GM19372 (cell line): ENCODE measurements around the gene TMEM53.
"Not testable (repeated sequence)": the region's sequence is repeated elsewhere in the genome, so short reads cannot be mapped to it uniquely, and the experiment has no call there.

Experiments
- ATAC-seq: cut with Tn5 transposase; IDR thresholded peaks from one replicate; pipeline ENCODE4 v1.9.1; 2021; ENCODE audit warnings: mild to moderate bottlenecking, low read depth, moderate library complexity; ENCODE audit not compliant: unreplicated experiment

Gene TMEM53

DNA sequence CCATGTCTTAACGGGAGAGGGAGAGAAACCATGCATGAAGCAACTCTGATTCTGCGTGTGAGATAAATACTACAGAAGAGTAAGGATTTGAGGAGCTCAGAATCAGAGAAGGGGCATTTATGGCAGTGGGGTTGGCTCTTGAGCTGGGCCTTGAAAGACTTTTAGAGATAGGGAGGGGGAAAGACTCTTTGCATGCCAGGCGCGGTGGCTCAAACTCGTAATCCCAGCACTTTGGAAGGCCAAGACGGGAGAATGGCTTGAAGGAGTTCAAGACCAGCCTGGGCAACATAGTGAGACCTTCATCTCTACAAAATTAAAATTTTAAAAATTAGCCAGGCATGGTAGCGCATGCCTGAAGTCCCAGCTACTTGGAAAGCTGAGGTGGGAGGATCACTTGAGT is 905 bp upstream of the TMEM53 start:
- no peak for ATAC-seq

GRCh38 chr1:44673675-44674112 is 587 bp downstream of the TMEM53 start:
- no peak for ATAC-seq

GRCh38 chr1:44672961-44673674 is 1.2 kb downstream of the TMEM53 start:
- no peak for ATAC-seq

GRCh38 chr1:44672254-44672955 is 1.9 kb downstream of the TMEM53 start:
- ATAC-seq, result no peak

- no peak for ATAC-seq
These were observed 3.3 kb downstream of the TMEM53 start for GRCh38 chr1:44670751-44671640.

- not testable (repeated sequence) for ATAC-seq
These were observed 7.6 kb downstream of the TMEM53 start for GRCh38 chr1:44666719-44667118.

DNA sequence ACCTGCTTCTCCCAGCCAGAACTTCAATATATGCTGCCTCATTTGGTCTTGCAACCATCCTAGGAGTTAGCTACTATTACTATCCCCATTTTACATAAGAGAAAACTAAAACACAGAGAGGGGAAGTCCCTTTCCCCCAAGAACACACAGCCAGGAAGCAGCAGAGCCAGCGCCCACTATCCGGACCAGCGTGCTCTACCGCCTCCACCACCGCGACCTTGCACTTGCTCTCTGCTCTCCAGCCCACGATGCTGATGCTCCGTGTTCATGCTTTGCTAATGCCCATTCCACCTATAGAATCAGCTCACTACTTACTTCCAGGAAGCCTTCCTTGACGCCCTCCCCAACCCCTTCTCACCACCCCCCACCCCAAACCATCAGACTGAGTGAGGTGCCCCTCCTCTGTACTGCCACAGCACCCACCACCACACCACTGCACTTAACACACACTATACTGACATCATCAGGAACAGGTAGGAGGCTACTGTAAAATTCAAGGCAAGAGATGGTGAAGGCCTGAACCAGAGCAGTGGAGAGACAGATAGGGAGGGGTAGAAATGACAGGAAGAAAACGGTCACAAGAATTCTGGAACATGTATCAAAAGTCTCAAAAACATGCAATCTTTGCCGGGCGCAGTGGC is 9.4 kb downstream of the TMEM53 start:
- no peak for ATAC-seq

DNA sequence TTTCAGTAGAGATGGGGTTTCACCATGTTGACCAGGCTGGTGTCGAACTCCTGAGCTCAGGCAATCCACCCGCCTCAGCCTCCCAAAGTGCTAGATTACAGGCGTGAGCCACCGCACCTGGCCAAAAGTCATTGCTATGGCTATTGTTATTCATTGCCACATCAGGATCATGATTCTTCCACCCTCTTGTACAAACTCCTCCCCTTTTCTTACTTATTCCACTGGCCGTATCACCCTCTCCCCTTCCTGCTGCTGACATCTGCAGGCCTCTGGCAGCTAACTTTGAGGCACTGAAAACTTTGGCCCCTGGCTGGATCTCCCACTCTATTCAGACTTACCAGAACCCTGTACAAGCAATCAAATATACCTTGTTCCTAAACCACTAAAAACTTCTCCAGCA is 10.9 kb downstream of the TMEM53 start:
- no peak for ATAC-seq

DNA sequence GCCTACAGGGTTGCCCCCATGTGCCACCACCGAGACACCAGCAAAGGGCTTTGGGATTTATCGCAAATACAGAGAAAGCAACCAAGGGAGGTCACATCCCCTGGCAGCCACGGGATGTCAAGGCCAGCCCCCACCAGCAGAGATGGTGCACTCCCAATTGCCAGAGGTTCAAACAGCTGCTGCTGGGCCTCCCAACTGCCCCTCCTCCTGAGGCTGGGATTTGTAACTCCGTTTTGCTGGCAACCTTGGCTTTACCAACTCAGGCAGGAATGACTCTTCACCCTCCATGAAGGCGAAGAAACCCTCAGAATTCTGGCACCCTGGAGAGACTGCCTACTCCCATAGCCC is 11.6 kb downstream of the TMEM53 start:
- ATAC-seq, result no peak

- ATAC-seq, result no peak
These were observed 12.2 kb downstream of the TMEM53 start for GRCh38 chr1:44661781-44662682.

DNA sequence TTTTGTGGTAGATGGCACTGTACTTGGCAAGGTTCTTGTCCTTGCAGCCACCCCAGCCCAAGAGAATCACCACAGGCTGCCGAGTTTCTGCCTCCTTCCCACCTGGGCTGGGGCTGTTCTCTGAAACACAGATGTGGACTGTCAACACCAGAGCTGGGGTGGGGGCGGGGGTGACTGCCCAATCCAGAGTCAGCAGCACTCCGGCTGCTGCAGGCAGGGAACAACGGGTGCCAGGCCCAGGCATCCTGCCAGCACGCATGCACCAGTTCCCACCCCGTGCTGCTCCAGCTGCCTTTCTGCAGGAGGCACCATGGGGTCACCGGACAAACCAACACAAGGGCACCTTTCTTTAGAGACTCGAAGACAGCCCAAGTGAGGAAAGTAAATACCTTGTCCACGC is 14.1 kb downstream of the TMEM53 start:
- no peak for ATAC-seq

GRCh38 chr1:44659566-44659965 is 14.7 kb downstream of the TMEM53 start:
- ATAC-seq, result no peak

DNA sequence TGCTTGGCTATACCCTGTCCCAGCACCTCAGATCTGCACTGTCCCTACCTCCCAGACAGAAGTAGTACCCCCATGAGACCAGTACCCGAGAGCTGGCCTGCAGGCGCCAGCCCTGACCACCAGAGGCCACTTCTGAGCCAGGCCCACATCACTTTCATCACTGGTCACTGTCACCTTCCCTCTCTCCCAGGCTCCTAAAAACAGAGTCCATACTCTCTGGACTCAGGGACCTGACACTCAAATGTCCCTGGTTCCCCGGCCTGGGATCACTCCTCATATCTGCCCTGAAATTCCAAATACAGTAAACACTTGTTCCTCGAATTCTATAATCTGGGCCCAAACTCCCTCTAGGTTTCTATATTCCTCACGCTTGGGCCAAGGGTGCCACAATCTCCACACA is 18.7 kb downstream of the TMEM53 start:
- no peak for ATAC-seq

DNA sequence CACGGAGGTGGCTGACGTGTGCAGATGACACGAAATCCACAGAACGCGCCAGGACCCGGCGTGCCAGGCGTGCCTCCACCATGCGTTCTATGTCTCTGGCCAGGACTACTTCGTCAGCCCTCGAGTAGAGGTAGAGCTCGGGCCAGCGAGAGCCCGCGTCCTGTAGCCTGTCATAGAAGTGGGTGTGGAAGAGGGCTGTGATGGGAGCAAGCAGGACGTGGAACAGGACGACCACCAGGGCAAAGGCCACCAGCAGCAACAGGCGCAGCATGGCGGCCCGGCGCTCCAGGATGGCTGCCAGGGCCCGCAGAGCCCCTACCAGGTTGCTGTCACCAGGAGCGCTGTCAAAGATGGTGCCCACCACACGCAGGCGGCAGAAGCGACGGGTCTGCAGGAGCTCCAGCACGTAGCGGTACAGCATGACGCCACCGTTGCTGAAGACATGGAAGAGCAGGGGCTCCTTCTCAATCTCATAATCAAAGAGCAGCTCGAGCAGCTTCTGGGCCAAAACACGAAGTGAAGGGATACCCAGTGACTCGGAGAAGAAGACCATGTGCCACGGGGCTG is 19.6 kb downstream of the TMEM53 start:
- no peak for ATAC-seq

DNA sequence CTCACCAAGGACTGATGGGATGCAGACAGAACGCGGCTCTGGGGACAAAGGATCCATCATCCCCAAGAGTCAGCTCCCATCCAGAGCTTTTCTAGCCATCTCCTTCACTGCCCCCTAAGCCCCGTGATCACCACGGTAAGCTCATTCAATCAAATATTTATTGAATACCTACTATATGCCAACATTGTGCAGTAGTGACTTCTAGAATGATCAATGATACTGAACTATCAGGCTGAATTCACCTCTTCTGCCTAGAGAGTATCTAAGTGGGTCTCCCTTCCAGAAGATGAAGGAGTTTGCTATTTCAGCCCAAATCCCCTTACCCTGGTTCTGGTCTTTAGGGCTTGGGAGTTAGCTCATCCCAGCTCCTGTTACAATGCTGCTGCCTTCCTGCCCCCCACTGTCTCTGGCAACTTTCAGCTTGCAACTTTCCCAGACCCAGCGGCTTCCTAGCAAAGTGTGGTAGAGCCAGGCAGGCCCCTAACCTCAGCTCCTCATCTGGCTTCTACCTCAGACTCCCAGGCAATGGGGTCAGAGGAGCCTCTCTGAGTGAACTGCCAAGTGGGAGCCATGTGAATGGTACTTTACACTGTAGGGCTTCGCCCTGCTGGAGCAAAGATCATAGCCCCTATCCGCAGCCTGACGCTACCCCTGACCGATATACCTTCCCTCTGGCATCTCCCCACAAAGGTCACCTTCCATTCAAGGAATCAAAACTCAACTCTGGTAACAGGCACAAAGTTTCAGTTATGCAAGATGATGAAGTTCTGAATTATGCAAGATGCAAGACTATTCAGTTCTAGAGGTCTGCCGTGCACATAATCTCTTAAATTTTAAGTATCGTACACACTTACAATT is 20.9 kb downstream of the TMEM53 start:
- no peak for ATAC-seq

GRCh38 chr1:44652445-44653106 is 21.7 kb downstream of the TMEM53 start:
- ATAC-seq, result peak; percentile 68

- no peak for ATAC-seq
These were observed 23.2 kb downstream of the TMEM53 start for GRCh38 chr1:44651069-44651468.
